HepG2 (cell line): Measurements from ENCODE around the gene ADAMTS16. TPM values are rescaled to one million over a fixed set of nuclear protein-coding genes. Genes with fewer than 3 reads are reported as not detected.

Source experiments
- ATAC-seq: fragments of 200-7000 bp; cut with Tn5 transposase; 3 replicates; pipeline ENCODE4 v1.9.1; 2020; ENCODE audit warnings: mild to moderate bottlenecking, moderate library complexity
- BruUV-seq: library from RNA; stranded (reverse); fragments of 400-500 nt; replicated peaks from 2 replicates; lab custom pipeline; 2021; lab: Mats Ljungman, UMichigan
- CTCF ChIA-PET: fragments of 300-600 bp; formaldehyde crosslinking; extraction: SDS; loops from one replicate; lab custom pipeline; 2021; ENCODE audit warnings: low total read pairs, inconsistent platforms, low intra/inter-chr PET ratio; lab: Yijun Ruan, JAX
- POLR2A ChIA-PET: fragments of 350-600 bp; sonication (Branson Sonifier 250); formaldehyde crosslinking; loops from one replicate; lab custom pipeline; 2020; ENCODE audit warnings: antibody characterized with exemption, inconsistent platforms; lab: Yijun Ruan, JAX
- DNase-seq: peaks from one replicate; pipeline ENCODE4 v3.0.0-alpha.2; 2015; ENCODE audit warnings: low spot score
- FAIRE-seq: peaks from 3 replicates; lab custom pipeline; 2011; peaks lifted over from hg19 to GRCh38; lab: Jason Lieb, UNC
- H2AFZ ChIP-seq: one replicate; pipeline ENCODE4 v1.6.1; 2011; ENCODE audit warnings: low read length, inconsistent platforms
- H3K27ac ChIP-seq: fragments of 300-600 bp; 3 replicates; pipeline ENCODE4 v1.8.0; 2011; ENCODE audit warnings: mixed run types, mild to moderate bottlenecking, mixed read lengths, low read length, inconsistent platforms; ENCODE audit not compliant: insufficient read depth; ENCODE audit errors: extremely low read length
- H3K27me3 ChIP-seq, 2 experiments: fragments of 200-600 bp in 1 of 2; 2 replicates in 1 of 2; 3 replicates in 1 of 2; pipeline versions ENCODE4 v1.6.0 to v1.8.0; 2011; ENCODE audit warnings: low read length in 2 of 2, mild to moderate bottlenecking in 2 of 2, moderate library complexity in 2 of 2, inconsistent platforms in 1 of 2; ENCODE audit not compliant: insufficient read depth in 2 of 2, control insufficient read depth in 1 of 2
- H3K36me3 ChIP-seq, 2 experiments: fragments of 200-600 bp in 1 of 2; replicated peaks in 1 of 2; 2 replicates in 1 of 2; 3 replicates in 1 of 2; pipeline versions ENCODE4 v1.5.1 to v1.8.0; 2011; ENCODE audit warnings: low read length in 2 of 2, inconsistent platforms in 1 of 2; ENCODE audit not compliant: insufficient read depth in 2 of 2, control insufficient read depth in 1 of 2
- H3K4me1 ChIP-seq: 2 replicates; pipeline ENCODE4 v1.5.1; 2012; ENCODE audit warnings: low read length, inconsistent platforms; ENCODE audit not compliant: insufficient read depth
- H3K4me2 ChIP-seq: 2 replicates; pipeline ENCODE4 v1.6.0; 2011; ENCODE audit warnings: low read depth, low read length, inconsistent platforms
- H3K4me3 ChIP-seq, 3 experiments: fragments of 200-600 bp in 1 of 3; sonication (generic), shearing (Covaris generic) in 1 of 3; replicated peaks in 1 of 3; 2 replicates each; pipeline ENCODE4 v1.5.1; 2011 to 2016; ENCODE audit warnings: low read length in 3 of 3, inconsistent platforms in 2 of 3, low read depth in 2 of 3, mild to moderate bottlenecking in 2 of 3, control low read depth in 1 of 3, mixed read lengths in 1 of 3; ENCODE audit not compliant: insufficient read depth in 1 of 3
- H3K79me2 ChIP-seq: one replicate; pipeline ENCODE4 v1.6.1; 2011; ENCODE audit warnings: low read length, inconsistent platforms; ENCODE audit not compliant: insufficient read depth
- H3K9ac ChIP-seq: 2 replicates; pipeline ENCODE4 v1.6.0; 2011; ENCODE audit warnings: mild to moderate bottlenecking, low read depth, low read length, inconsistent platforms; ENCODE audit not compliant: insufficient read depth
- H3K9me3 ChIP-seq: 2 replicates; pipeline ENCODE4 v1.5.1; 2012; ENCODE audit warnings: mild to moderate bottlenecking, low read length
- H4K20me1 ChIP-seq: 2 replicates; pipeline ENCODE4 v1.6.0; 2011; ENCODE audit warnings: inconsistent platforms, mild to moderate bottlenecking, low read length, moderate library complexity; ENCODE audit not compliant: insufficient read depth
- CBX5 ChIP-seq: sonication (generic); formaldehyde crosslinking; IDR thresholded peaks from 2 replicates; pipeline ENCODE4 v1.4.0; 2020; ENCODE audit warnings: missing genetic modification reagents, borderline replicate concordance
- FOXJ3 ChIP-seq: sonication (generic); formaldehyde crosslinking; IDR thresholded peaks from 2 replicates; pipeline ENCODE4 v1.4.0; 2020; ENCODE audit warnings: missing genetic modification reagents, mild to moderate bottlenecking, borderline replicate concordance
- SATB2 ChIP-seq: sonication (generic); formaldehyde crosslinking; IDR thresholded peaks from 2 replicates; pipeline ENCODE4 v1.5.0; 2020; ENCODE audit warnings: missing genetic modification reagents
- SNAPC2 ChIP-seq: sonication (generic); formaldehyde crosslinking; IDR thresholded peaks from 2 replicates; pipeline ENCODE4 v1.8.1; 2022; ENCODE audit warnings: mild to moderate bottlenecking, missing genetic modification reagents
- ZFP90 ChIP-seq: sonication (generic); formaldehyde crosslinking; IDR thresholded peaks from 2 replicates; pipeline ENCODE4 v1.8.0; 2022; ENCODE audit warnings: missing genetic modification reagents, mild to moderate bottlenecking, inconsistent platforms, borderline replicate concordance
- ZNF468 ChIP-seq: sonication (generic); formaldehyde crosslinking; IDR thresholded peaks from 2 replicates; pipeline ENCODE4 v1.8.0; 2022; ENCODE audit warnings: mild to moderate bottlenecking, moderate library complexity, missing genetic modification reagents
- ZNF782 ChIP-seq: sonication (generic); formaldehyde crosslinking; IDR thresholded peaks from 2 replicates; pipeline ENCODE4 v1.4.0; 2020; ENCODE audit warnings: missing genetic modification reagents, mild to moderate bottlenecking, borderline replicate concordance
- ZSCAN9 ChIP-seq: IDR thresholded peaks from 2 replicates; pipeline ENCODE4 v1.6.1; 2016; ENCODE audit warnings: borderline replicate concordance
- WGBS: methylation state at CpG from one replicate; pipeline ENCODE4 v1.1.6; 2017; ENCODE audit warnings: low lambda C conversion rate; 5-methylcytosine and 5-hydroxymethylcytosine counted together
- in situ Hi-C: cut with HindIII; loops from 2 replicates; pipeline ENCODE4 v1.10.0; 2017; ENCODE audit warnings: low pct_unique_long_range_greater_than_20kb; ENCODE audit not compliant: extremely low pct_ligation_motif_present
- intact Hi-C: fragments of 100-400 bp; cut with micrococcal nuclease; formaldehyde crosslinking; loops from one replicate; pipeline ENCODE4 v1.10.0; 2022; ENCODE audit not compliant: unreplicated experiment
- polyA plus RNA-seq, 8 experiments: library from polyadenylated mRNA; depleted of rRNA in 3 of 8; stranded (reverse) in 7 of 8; unstranded in 1 of 8; fragments of >200 nt; fragmentation: Illumina TruSeq in 4 of 8; extraction: Trizol in 4 of 8; gene quantifications; 2 replicates each; pipeline versions ENCODE4 v1.2.1 to v1.2.3, GENCODE V29; 2011 to 2016; ENCODE audit warnings: low read depth in 4 of 8, missing spikeins in 1 of 8, mixed read lengths in 1 of 8; ENCODE audit not compliant: insufficient read depth in 1 of 8
- total RNA-seq, 5 experiments: library from RNA; depleted of rRNA; stranded (reverse); fragments of >200 nt; fragmentation: Illumina TruSeq; extraction: Trizol; gene quantifications; 2 replicates each; pipeline ENCODE4 v1.2.3, GENCODE V29; 2016; ENCODE audit warnings: low read depth in 1 of 5
- TF ChIP-seq, protein P1 (sequence below): sonication (generic); formaldehyde crosslinking; IDR thresholded peaks from 2 replicates; pipeline ENCODE4 v1.4.0; 2020; ENCODE audit warnings: mild to moderate bottlenecking, missing genetic modification reagents, borderline replicate concordance

Gene ADAMTS16
- total and polyA plus RNA-seq, 2 of the 13 experiments (the other 11 are each of a cell fraction or from before 2014, with no cell fraction given), result 0.02 to 0.03 TPM

DNA sequence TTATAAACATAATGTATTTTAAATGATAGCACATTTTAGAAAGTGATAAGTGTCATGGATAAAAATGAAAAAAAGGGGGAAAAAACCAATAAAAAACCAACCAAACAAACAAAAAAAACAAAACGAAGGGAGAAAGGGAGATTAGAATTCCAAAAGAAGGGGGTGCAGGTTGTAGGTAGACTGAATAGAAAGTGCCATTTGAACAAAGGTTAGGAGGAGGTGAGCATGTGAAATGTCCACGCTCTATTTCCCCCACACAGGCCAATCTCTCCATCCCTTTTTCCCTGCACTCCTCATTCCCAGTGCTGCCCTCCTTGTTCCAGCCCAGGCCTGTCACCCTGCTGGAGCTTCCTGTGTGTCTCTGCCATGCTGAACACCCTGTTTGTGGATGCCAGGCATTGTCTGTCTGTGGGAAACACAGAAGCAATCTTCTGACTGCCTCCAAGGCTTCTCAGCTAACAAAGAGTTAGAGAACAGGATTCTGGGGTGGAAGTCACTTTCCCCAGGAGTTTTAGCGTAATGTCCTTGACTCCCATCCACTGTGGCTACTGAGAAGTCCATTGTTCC is 138.8 kb downstream of the ADAMTS16 start:
- Histone ChIP-seq H3K4me3 (no peak overlapping the region), H3K36me3 (no peaks in the 10 kb centered on the region), H2AFZ (no peak overlapping the region), H3K27me3 (no peaks in the 10 kb centered on the region), H3K9ac (no peak overlapping the region), H4K20me1 (no peaks in the 10 kb centered on the region), H3K4me1 (no peaks in the 10 kb centered on the region), H3K9me3 (no peaks in the 10 kb centered on the region), H3K79me2 (no peaks in the 10 kb centered on the region), H3K4me2 (no peak overlapping the region), H3K27ac (no peak overlapping the region)
- ChIA-PET CTCF (no interaction called here), POLR2A (no interaction called here)
- 24% methylated on average over 3 of the region's 3 CpGs for WGBS
- TF ChIP-seq ZFP90 (no peak), CBX5 (no peak), SATB2 (CRISPR knock-in tag) (no peak), SNAPC2 (CRISPR knock-in tag) (no peak), ZSCAN9 (CRISPR knock-in tag) (no peak), ZNF468 (CRISPR knock-in tag) (no peak), ZNF782 (CRISPR knock-in tag) (no peak), FOXJ3 (CRISPR knock-in tag) (no peak)
- TF ChIP-seq, protein P1, sequence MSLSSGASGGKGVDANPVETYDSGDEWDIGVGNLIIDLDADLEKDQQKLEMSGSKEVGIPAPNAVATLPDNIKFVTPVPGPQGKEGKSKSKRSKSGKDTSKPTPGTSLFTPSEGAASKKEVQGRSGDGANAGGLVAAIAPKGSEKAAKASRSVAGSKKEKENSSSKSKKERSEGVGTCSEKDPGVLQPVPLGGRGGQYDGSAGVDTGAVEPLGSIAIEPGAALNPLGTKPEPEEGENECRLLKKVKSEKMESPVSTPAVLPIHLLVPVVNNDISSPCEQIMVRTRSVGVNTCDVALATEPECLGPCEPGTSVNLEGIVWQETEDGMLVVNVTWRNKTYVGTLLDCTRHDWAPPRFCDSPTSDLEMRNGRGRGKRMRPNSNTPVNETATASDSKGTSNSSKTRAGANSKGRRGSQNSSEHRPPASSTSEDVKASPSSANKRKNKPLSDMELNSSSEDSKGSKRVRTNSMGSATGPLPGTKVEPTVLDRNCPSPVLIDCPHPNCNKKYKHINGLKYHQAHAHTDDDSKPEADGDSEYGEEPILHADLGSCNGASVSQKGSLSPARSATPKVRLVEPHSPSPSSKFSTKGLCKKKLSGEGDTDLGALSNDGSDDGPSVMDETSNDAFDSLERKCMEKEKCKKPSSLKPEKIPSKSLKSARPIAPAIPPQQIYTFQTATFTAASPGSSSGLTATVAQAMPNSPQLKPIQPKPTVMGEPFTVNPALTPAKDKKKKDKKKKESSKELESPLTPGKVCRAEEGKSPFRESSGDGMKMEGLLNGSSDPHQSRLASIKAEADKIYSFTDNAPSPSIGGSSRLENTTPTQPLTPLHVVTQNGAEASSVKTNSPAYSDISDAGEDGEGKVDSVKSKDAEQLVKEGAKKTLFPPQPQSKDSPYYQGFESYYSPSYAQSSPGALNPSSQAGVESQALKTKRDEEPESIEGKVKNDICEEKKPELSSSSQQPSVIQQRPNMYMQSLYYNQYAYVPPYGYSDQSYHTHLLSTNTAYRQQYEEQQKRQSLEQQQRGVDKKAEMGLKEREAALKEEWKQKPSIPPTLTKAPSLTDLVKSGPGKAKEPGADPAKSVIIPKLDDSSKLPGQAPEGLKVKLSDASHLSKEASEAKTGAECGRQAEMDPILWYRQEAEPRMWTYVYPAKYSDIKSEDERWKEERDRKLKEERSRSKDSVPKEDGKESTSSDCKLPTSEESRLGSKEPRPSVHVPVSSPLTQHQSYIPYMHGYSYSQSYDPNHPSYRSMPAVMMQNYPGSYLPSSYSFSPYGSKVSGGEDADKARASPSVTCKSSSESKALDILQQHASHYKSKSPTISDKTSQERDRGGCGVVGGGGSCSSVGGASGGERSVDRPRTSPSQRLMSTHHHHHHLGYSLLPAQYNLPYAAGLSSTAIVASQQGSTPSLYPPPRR (CRISPR knock-in tag), result no peak
- FAIRE-seq (no peak), ATAC-seq (no peak), DNase-seq (no peak)
- intact Hi-C loops, result loop anchor here (5.0 kb wide), 1 partner anchor 228 kb away; no protein-coding TSS in a partner anchor
- in situ Hi-C loops, result no loop called here
- BruUV-seq, result no TSS peak
